ENCODE measurements around the gene RHBDD3. TPM values are rescaled to one million over a fixed set of nuclear protein-coding genes. Genes with fewer than 3 reads are reported as not detected.

Gene RHBDD3
- total and polyA plus RNA-seq, 2 of the 8 experiments (the other 6 are each of a cell fraction or from before 2014, with no cell fraction given), result 72.1 to 117 TPM

- peak; percentile 96 to 100 (median 98) for TF ChIP-seq CTCF (IDR thresholded peaks at IDR 0.05; ENCODE audit: control extremely low read depth in 1 of 3, insufficient read depth in 1 of 3, low read depth in 1 of 3, low read length in 3 of 3)
Observed at GRCh38 chr22:29245626-29246385, 22.0 kb downstream of the RHBDD3 start (continued).
